Parathyroid adenoma (tissue), 2 donors: ENCODE measurements around the gene KRT24.
"Not testable (repeated sequence)": the region's sequence is repeated elsewhere in the genome, so short reads cannot be mapped to it uniquely, and the experiment has no call there.

ENCODE experiments used
- H2AFZ ChIP-seq: fragments of 300-600 bp; sonication (generic); one replicate; pipeline ENCODE4 v1.7.0; 2017; ENCODE audit warnings: antibody characterized with exemption, mild to moderate bottlenecking
- H3K27ac ChIP-seq: fragments of 300-600 bp; sonication (generic); one replicate; pipeline ENCODE4 v1.7.0; 2017
- H3K27me3 ChIP-seq: fragments of 300-600 bp; sonication (generic); one replicate; pipeline ENCODE4 v1.7.0; 2017; ENCODE audit warnings: low read length; ENCODE audit not compliant: control insufficient read depth, insufficient read depth
- H3K36me3 ChIP-seq: fragments of 300-600 bp; sonication (generic); one replicate; pipeline ENCODE4 v1.7.0; 2017; ENCODE audit warnings: low read length; ENCODE audit not compliant: control insufficient read depth, insufficient read depth
- H3K4me1 ChIP-seq: fragments of 300-600 bp; sonication (generic); one replicate; pipeline ENCODE4 v1.7.0; 2017; ENCODE audit warnings: control low read depth
- H3K4me2 ChIP-seq: fragments of 300-600 bp; sonication (generic); one replicate; pipeline ENCODE4 v1.7.0; 2017; ENCODE audit warnings: low read length
- H3K4me3 ChIP-seq: fragments of 300-600 bp; sonication (generic); one replicate; pipeline ENCODE4 v1.7.0; 2017; ENCODE audit warnings: low read depth, low read length
- H3K79me2 ChIP-seq: fragments of 300-600 bp; sonication (generic); one replicate; pipeline ENCODE4 v1.7.0; 2017; ENCODE audit warnings: control low read depth
- H3K9ac ChIP-seq: fragments of 300-600 bp; sonication (generic); one replicate; pipeline ENCODE4 v1.7.0; 2017; ENCODE audit warnings: mild to moderate bottlenecking
- H3K9me3 ChIP-seq: fragments of 300-600 bp; sonication (generic); one replicate; pipeline ENCODE4 v1.7.0; 2017; ENCODE audit warnings: low read length; ENCODE audit not compliant: control insufficient read depth
- TF ChIP-seq, protein P1 (sequence below): fragments of 300-600 bp; sonication (generic); IDR thresholded peaks from one replicate; pipeline ENCODE4 v1.7.0; 2017; ENCODE audit warnings: antibody characterized with exemption, mild to moderate bottlenecking
- donor health status: primary hyperparathyroidism.

Gene KRT24

GRCh38 chr17:40703652-40704051, at the start of gene KRT24:
Gene KRT24, minus strand, starts transcription at chr17:40703752. Its CDS starts 59 bp downstream, at chr17:40703693.
- Histone ChIP-seq H3K4me1 (no peaks in the 10 kb centered on the region), H3K79me2 (no peaks in the 10 kb centered on the region), H3K27ac (no peak within 1 kb of the TSS), H2AFZ (no peak within 1 kb of the TSS), H3K9me3 (no peaks in the 10 kb centered on the region), H3K4me3 (no peak within 1 kb of the TSS), H3K9ac (no peak within 1 kb of the TSS), H3K27me3 (no peaks in the 10 kb centered on the region), H3K4me2 (no peak within 1 kb of the TSS), H3K36me3 (no peaks in the 10 kb centered on the region)
- TF ChIP-seq, protein P1, sequence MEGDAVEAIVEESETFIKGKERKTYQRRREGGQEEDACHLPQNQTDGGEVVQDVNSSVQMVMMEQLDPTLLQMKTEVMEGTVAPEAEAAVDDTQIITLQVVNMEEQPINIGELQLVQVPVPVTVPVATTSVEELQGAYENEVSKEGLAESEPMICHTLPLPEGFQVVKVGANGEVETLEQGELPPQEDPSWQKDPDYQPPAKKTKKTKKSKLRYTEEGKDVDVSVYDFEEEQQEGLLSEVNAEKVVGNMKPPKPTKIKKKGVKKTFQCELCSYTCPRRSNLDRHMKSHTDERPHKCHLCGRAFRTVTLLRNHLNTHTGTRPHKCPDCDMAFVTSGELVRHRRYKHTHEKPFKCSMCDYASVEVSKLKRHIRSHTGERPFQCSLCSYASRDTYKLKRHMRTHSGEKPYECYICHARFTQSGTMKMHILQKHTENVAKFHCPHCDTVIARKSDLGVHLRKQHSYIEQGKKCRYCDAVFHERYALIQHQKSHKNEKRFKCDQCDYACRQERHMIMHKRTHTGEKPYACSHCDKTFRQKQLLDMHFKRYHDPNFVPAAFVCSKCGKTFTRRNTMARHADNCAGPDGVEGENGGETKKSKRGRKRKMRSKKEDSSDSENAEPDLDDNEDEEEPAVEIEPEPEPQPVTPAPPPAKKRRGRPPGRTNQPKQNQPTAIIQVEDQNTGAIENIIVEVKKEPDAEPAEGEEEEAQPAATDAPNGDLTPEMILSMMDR, result no peak

DNA sequence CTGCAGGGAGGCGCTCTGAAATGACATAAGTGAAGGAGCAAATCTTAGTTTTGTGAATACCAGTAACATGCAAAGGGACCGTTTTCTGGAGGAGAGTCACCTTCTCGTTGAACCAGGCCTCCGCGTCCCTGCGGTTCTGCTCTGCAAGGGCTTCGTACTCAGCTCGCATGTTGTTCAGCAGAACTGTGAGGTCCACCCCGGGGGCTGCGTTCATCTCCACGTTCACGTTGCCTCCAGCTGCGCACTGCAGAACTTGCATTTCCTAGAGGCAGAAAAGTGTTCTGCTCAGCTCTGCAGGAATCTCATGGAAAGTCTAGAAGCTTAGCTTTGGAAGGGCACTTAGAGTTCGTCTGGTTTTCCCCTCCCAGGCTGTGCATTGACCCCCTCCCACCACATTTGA, 47.5 kb upstream of the KRT24 start:
- TF ChIP-seq, protein P1, result no peak
- no peaks in the 10 kb centered on the region for H3K36me3 ChIP-seq

DNA sequence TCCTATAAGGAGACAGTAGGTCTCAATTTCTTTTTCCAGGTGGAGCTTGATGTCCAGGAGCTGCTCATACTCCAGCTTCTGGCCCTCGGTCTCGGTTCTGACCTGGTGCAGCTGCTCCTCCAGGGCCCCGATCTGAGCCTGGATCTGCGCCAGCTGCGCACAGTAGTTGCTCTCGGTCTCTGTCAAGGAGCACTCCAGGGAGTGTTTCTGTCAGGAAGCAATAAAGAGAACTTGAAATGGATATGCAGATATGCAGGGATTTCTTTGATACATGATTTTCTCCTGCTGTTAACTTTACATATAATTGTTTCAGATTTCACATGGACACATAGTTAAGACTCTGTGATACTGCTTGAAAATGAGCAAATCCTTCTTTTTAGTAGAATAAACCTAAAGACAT, 46.8 kb upstream of the KRT24 start:
- TF ChIP-seq, protein P1, result no peak
- Histone ChIP-seq H3K4me1 (no peaks in the 10 kb centered on the region), H3K9ac (no peak overlapping the region), H3K36me3 (no peaks in the 10 kb centered on the region), H3K79me2 (no peaks in the 10 kb centered on the region), H3K9me3 (no peaks in the 10 kb centered on the region), H3K27ac (no peak overlapping the region), H2AFZ (no peak overlapping the region), H3K4me3 (no peak overlapping the region), H3K4me2 (no peak overlapping the region), H3K27me3 (no peaks in the 10 kb centered on the region)

More for the DNA sequence above, 47.5 kb upstream of the KRT24 start:
- no peak overlapping the region for H3K4me3 ChIP-seq
- no peaks in the 10 kb centered on the region for H3K9me3 ChIP-seq
- H2AFZ ChIP-seq, result no peak overlapping the region
- H3K4me2 ChIP-seq, result no peak overlapping the region
- no peaks in the 10 kb centered on the region for H3K4me1 ChIP-seq
- no peaks in the 10 kb centered on the region for H3K27me3 ChIP-seq
- no peak overlapping the region for H3K9ac ChIP-seq
- H3K27ac ChIP-seq, result no peak overlapping the region
- no peaks in the 10 kb centered on the region for H3K79me2 ChIP-seq

DNA sequence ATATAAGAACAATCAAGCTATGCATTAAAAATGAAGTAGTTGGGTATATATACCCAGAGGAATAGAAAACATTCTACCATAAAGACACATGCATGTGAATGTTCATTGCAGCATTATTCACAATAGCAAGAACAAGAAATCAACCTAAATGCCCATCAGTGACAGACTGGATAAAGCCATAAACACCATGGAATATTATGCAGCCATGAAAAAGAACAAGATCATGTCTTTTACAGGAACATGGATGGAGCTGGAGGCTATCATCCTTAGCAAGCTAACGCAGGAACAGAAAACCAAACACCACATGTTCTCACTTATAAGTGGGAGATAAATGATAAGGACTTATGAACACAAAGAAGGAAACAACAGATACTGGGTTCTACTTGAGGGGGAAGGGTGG, 45.1 kb upstream of the KRT24 start:
- H3K27me3 ChIP-seq, H3K4me1 ChIP-seq, H3K36me3 ChIP-seq, H3K9ac ChIP-seq, H3K4me3 ChIP-seq, H3K79me2 ChIP-seq, H3K27ac ChIP-seq, H2AFZ ChIP-seq, H3K9me3 ChIP-seq, H3K4me2 ChIP-seq: not testable (repeated sequence)

- no peaks in the 10 kb centered on the region for H3K36me3 ChIP-seq
- H3K4me2 ChIP-seq, result no peak overlapping the region
- no peaks in the 10 kb centered on the region for H3K9me3 ChIP-seq
- no peak overlapping the region for H3K9ac ChIP-seq
- H3K27ac ChIP-seq, result no peak overlapping the region
- no peaks in the 10 kb centered on the region for H3K79me2 ChIP-seq
- H2AFZ ChIP-seq, result no peak overlapping the region
- H3K27me3 ChIP-seq, result no peaks in the 10 kb centered on the region
- no peak overlapping the region for H3K4me3 ChIP-seq
- no peaks in the 10 kb centered on the region for H3K4me1 ChIP-seq
- TF ChIP-seq, protein P1, result no peak
These were observed 35.0 kb upstream of the KRT24 start for GRCh38 chr17:40738553-40738952.
